ENCODE results near the gene TMTC4. TPM values are rescaled to one million over a fixed set of nuclear protein-coding genes. Genes with fewer than 3 reads are reported as not detected.
"Not testable (repeated sequence)": the region's sequence is repeated elsewhere in the genome, so short reads cannot be mapped to it uniquely, and the experiment has no call there.

Gene TMTC4
- total RNA-seq, 1 donor from 2014 or later: 59.4 TPM

DNA sequence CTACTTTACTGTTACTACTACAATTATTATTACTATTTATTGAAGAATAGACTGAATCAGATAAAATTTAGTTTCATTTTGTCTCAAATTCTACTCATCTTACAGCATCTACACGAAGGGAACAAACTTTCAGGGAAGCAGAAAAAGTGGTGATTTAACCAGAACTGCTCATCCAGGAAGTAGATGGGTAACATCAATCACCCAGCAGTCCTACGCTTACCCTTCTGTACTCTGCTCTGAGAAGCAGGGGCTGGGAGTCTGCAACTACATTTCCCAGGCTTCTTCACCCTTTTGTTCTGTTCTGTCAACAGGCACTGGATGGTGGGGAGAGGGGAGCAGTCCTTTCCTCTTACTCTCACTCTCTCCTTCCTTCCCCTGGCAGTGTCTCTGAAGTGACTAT lies 54.7 kb downstream of the TMTC4 start:
- no peak overlapping the region for H3K4me3 ChIP-seq
- no peak overlapping the region for H3K27ac ChIP-seq
- H3F3A ChIP-seq (ENCODE audit: low read depth): no peaks in the 10 kb centered on the region
- peaks cover 66% of the 10 kb centered on the region for H3K36me3 Mint-ChIP-seq
- H3K9me3 Mint-ChIP-seq: peaks cover 43% of the 10 kb centered on the region
- no peaks in the 10 kb centered on the region for H3K79me2 ChIP-seq (ENCODE audit: low read depth)
- no peak overlapping the region for H3K27ac Mint-ChIP-seq
- no peaks in the 10 kb centered on the region for H3K27me3 Mint-ChIP-seq (ENCODE audit: insufficient read depth, low read depth)
- H3K4me1 ChIP-seq: no peaks in the 10 kb centered on the region
- no peak overlapping the region for H3K9ac ChIP-seq
- H3K27me3 ChIP-seq: no peaks in the 10 kb centered on the region
- TF ChIP-seq EZH2 (IDR thresholded peaks at IDR 0.05): no peak
- TF ChIP-seq, protein P1, sequence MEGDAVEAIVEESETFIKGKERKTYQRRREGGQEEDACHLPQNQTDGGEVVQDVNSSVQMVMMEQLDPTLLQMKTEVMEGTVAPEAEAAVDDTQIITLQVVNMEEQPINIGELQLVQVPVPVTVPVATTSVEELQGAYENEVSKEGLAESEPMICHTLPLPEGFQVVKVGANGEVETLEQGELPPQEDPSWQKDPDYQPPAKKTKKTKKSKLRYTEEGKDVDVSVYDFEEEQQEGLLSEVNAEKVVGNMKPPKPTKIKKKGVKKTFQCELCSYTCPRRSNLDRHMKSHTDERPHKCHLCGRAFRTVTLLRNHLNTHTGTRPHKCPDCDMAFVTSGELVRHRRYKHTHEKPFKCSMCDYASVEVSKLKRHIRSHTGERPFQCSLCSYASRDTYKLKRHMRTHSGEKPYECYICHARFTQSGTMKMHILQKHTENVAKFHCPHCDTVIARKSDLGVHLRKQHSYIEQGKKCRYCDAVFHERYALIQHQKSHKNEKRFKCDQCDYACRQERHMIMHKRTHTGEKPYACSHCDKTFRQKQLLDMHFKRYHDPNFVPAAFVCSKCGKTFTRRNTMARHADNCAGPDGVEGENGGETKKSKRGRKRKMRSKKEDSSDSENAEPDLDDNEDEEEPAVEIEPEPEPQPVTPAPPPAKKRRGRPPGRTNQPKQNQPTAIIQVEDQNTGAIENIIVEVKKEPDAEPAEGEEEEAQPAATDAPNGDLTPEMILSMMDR (IDR thresholded peaks at IDR 0.05): no peak
- TF ChIP-seq EZH2phosphoT487 (IDR thresholded peaks at IDR 0.05): no peak
- DNase-seq (ENCODE audit: low spot score): no peak
- peaks cover 9% of the 10 kb centered on the region for H3K9me3 ChIP-seq (ENCODE audit: low read depth)
- H3K36me3 ChIP-seq: peaks cover 12% of the 10 kb centered on the region
- no peak overlapping the region for H2AFZ ChIP-seq (replicated peaks)
- no peaks in the 10 kb centered on the region for H4K20me1 ChIP-seq (ENCODE audit: low read depth)
- no peaks in the 10 kb centered on the region for H3K4me1 Mint-ChIP-seq
- H3K4me2 ChIP-seq: no peak overlapping the region
- no peak overlapping the region for H3K4me3 Mint-ChIP-seq

DNA sequence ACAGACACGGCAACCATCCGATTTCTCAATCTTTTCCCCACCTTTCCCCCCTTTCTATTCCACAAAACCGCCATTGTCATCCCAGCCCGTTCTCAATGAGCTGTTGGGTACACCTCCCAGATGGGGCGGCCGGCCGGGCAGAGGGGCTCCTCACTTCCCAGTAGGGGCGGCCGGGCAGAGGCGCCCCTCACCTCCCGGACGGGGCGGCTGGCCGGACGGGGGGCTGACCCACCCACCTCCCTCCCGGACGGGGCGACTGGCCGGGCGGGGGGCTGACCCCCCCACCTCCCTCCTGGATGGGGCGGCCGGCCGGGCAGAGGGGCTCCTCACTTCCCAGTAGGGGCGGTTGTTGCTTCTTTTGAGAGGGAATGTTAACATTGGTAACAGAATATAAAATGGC lies 55.7 kb downstream of the TMTC4 start:
- not testable (repeated sequence) for H3K27me3 ChIP-seq; H3K4me1 ChIP-seq; H3K9ac ChIP-seq; H3F3A ChIP-seq (ENCODE audit: low read depth); H4K20me1 ChIP-seq (ENCODE audit: low read depth); H3K4me1 Mint-ChIP-seq; H3K4me3 Mint-ChIP-seq; H3K27ac Mint-ChIP-seq; H3K79me2 ChIP-seq (ENCODE audit: low read depth); H2AFZ ChIP-seq (replicated peaks); H3K27me3 Mint-ChIP-seq (ENCODE audit: insufficient read depth, low read depth); H3K4me2 ChIP-seq; H3K36me3 ChIP-seq; DNase-seq (ENCODE audit: low spot score); H3K9me3 ChIP-seq (ENCODE audit: low read depth); H3K27ac ChIP-seq; H3K4me3 ChIP-seq
- H3K36me3 Mint-ChIP-seq: peaks cover 58% of the 10 kb centered on the region
- peaks cover 41% of the 10 kb centered on the region for H3K9me3 Mint-ChIP-seq

DNA sequence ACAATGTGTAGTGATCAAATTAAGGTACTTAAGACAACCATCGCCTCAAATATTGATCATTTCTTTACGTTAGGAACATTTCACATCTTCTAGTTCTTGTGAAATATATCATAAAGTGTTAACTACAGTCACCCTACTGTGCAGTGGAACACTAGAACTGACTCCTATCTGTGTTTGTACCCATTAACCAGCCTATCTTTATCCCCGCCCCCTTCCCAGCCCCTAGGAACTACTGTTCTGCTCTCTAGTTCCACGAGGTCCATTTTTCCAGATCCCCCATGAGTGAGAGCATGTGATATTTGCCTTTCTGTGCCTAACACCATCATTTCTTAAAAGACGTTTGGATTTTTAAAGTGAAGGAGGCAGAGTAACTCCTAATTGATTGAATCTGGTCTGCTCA lies 61.6 kb downstream of the TMTC4 start:
- Histone ChIP-seq H4K20me1 (ENCODE audit: low read depth) (no peaks in the 10 kb centered on the region), H3K27ac (no peak overlapping the region), H3F3A (ENCODE audit: low read depth) (no peaks in the 10 kb centered on the region), H2AFZ (replicated peaks) (no peak overlapping the region), H3K4me2 (no peak overlapping the region), H3K27me3 (no peaks in the 10 kb centered on the region), H3K36me3 (no peaks in the 10 kb centered on the region), H3K4me3 (no peak overlapping the region), H3K79me2 (ENCODE audit: low read depth) (no peaks in the 10 kb centered on the region), H3K9me3 (ENCODE audit: low read depth) (peaks cover 3% of the 10 kb centered on the region), H3K9ac (no peak overlapping the region), H3K4me1 (no peaks in the 10 kb centered on the region)
- no peak for TF ChIP-seq EZH2phosphoT487 (IDR thresholded peaks at IDR 0.05)
- no peak for TF ChIP-seq EZH2 (IDR thresholded peaks at IDR 0.05)
- TF ChIP-seq, protein P1 (IDR thresholded peaks at IDR 0.05): no peak
- H3K36me3 Mint-ChIP-seq: peaks cover 25% of the 10 kb centered on the region
- peaks cover 18% of the 10 kb centered on the region for H3K9me3 Mint-ChIP-seq
- peaks cover 3% of the 10 kb centered on the region for H3K27me3 Mint-ChIP-seq (ENCODE audit: insufficient read depth, low read depth)
- peaks cover 9% of the 10 kb centered on the region for H3K4me1 Mint-ChIP-seq
- no peak for DNase-seq (ENCODE audit: low spot score)
- H3K4me3 Mint-ChIP-seq: no peak overlapping the region
- peak overlapping the region; percentile 42 for H3K27ac Mint-ChIP-seq

DNA sequence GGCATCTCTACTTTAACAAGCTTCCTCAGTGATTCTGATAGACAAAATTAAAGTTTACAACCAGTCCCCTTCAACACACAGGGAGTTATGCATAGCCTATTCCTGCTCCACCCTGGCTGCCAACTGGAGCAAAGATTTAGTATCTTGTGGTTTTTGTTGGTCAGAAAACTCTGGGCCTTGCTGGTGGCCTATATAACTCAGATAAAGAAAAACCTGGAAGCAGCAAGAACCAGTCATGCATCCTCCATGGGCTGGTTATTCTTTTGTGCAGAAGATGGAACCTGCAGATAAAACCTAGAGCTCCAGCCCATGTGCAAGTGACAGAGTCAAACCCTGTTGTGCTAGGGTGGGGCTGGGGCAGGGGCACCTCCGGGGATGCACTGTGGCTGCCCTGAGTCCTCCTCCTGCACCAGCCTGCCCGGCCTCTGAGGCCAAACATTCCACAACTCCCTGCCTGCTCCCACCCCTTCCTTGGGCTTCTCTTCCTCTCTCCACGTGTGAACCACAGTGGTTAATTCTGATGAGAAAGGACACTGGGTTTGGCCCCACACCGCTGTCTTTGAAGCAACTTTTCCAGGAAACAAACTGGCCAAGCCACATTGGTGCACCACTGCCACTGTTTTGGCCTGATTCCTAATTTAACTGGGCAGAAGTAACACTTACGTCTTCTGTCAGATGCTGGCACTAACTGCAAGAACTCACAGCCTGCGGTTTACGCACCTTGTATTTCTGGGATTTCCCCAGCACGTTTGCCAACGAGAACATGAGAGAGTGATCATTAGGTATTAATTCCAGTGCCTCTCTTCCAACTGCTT lies 62.7 kb downstream of the TMTC4 start:
- Mint-ChIP-seq H3K36me3 (peaks cover 19% of the 10 kb centered on the region), H3K4me1 (peaks cover 9% of the 10 kb centered on the region), H3K27ac (no peak overlapping the region), H3K27me3 (ENCODE audit: insufficient read depth, low read depth) (peaks cover 3% of the 10 kb centered on the region), H3K4me3 (no peak overlapping the region), H3K9me3 (peaks cover 8% of the 10 kb centered on the region)
- no peaks in the 10 kb centered on the region for H3K9me3 ChIP-seq (ENCODE audit: low read depth)
- H2AFZ ChIP-seq (replicated peaks): no peak overlapping the region
- H4K20me1 ChIP-seq (ENCODE audit: low read depth): no peaks in the 10 kb centered on the region
- H3K27me3 ChIP-seq: no peaks in the 10 kb centered on the region
- no peak overlapping the region for H3K9ac ChIP-seq
- no peak overlapping the region for H3K27ac ChIP-seq
- no peak overlapping the region for H3K4me3 ChIP-seq
- H3K79me2 ChIP-seq (ENCODE audit: low read depth): no peaks in the 10 kb centered on the region
- TF ChIP-seq EZH2 (IDR thresholded peaks at IDR 0.05): no peak
- no peak for TF ChIP-seq EZH2phosphoT487 (IDR thresholded peaks at IDR 0.05)
- TF ChIP-seq, protein P1 (IDR thresholded peaks at IDR 0.05): no peak
- no peaks in the 10 kb centered on the region for H3K36me3 ChIP-seq
- no peak overlapping the region for H3K4me2 ChIP-seq
- H3K4me1 ChIP-seq: no peaks in the 10 kb centered on the region
- no peaks in the 10 kb centered on the region for H3F3A ChIP-seq (ENCODE audit: low read depth)
- DNase-seq (ENCODE audit: low spot score): no peak
